HG03432 (cell line): Measurements from ENCODE around the gene KCNC1.

Experiments used
- ATAC-seq: cut with Tn5 transposase; IDR thresholded peaks from one replicate; pipeline ENCODE4 v1.9.1; 2021; ENCODE audit warnings: mild to moderate bottlenecking, moderate library complexity; ENCODE audit not compliant: unreplicated experiment

The KCNC1 gene

DNA sequence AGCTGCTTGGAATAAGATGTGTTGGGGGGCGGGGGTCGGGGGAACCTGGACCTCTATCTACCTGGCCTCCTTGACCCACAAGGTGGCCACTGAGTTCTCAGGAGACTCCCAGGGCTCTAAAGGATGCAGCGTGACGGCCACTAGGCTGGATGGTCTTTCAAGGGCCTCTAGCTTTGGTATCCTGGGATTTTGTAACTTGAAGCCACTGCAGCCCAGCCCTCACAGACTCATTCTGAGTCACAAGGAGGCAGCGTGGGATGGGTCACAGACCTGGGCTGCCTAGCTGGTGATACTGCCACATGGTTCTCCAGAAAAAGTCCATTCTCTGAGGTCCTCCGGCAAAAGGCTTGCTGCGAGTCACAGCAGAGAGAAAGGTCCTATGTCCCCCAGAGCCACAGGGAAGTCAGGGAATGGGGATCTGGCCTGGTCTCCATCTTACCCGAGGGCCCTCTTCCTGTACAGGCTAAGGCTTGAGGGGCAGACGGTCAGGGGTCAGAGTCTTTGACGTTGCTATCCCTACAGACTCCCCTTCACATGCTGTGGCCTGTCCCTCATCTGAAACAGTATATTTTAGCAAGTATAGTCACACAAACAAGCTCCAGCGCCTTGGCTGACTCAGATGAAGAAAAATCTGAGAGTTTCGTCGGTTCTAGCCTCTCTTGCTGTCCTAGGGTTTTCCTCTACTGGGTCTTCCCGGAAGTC, 52.4 kb downstream of the KCNC1 start:
- no peak for ATAC-seq

- no peak for ATAC-seq
Observed at GRCh38 chr11:17788084-17788483, 53.5 kb downstream of the KCNC1 start.

GRCh38 chr11:17790453-17790852, 55.9 kb downstream of the KCNC1 start:
- no peak for ATAC-seq

- ATAC-seq = no peak
Observed at GRCh38 chr11:17791144-17791543, 56.6 kb downstream of the KCNC1 start.

- ATAC-seq = no peak
Observed at GRCh38 chr11:17792161-17792560, 57.6 kb downstream of the KCNC1 start.

DNA sequence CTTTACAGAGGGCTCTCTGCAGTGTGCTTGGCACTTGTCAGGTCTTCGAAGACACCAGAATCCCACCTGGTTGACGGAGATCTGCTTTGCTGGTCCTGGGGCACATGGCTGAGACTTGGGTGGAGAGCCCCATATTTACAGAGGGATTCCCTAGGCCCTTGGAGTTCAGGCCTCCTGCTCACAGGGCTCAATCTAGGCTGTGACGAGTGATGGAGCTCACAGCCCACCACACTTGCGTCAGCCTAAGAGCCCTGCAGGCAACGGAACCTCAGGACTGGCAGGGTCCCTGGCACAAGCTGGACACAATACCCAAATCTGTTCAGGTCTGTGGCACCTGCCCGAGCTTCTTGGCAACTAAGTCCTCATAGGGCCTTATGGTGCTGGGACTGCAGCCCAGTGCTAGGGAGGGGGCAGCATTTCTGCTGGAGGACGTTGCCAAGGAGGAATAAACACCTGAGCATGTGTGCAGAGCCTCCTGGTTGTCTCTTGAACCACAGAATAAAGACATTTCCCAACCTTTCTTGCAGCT, 59.1 kb downstream of the KCNC1 start:
- no peak for ATAC-seq

DNA sequence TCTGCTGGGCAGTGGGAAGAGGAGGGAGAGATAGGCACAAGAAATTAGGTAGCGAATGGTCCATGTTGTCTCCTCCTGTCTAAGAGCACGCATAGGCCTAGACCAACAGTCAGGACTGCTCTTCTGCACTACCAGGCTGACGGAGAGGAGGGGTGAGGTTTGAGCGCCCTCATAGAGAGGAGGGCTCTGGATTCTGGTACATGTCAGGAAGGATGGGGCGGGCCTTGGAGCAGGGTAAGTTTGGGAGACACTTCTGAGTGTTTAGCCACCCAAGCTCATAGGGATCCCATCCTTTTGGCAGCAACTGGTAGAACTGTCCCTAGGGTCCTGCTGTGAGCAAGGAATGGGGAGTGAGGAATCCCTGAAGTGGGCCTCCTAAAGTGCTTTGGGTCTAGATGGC, 60.4 kb downstream of the KCNC1 start:
- no peak for ATAC-seq

GRCh38 chr11:17796154-17796553, 61.6 kb downstream of the KCNC1 start:
- ATAC-seq = no peak

- ATAC-seq = no peak
Observed at GRCh38 chr11:17798253-17798652, 63.7 kb downstream of the KCNC1 start.

GRCh38 chr11:17798716-17799115, 64.1 kb downstream of the KCNC1 start:
- ATAC-seq = no peak

GRCh38 chr11:17799147-17799546, 64.6 kb downstream of the KCNC1 start:
- ATAC-seq = no peak

GRCh38 chr11:17801166-17801565, 66.6 kb downstream of the KCNC1 start:
- no peak for ATAC-seq

- no peak for ATAC-seq
Observed at GRCh38 chr11:17802491-17802890, 67.9 kb downstream of the KCNC1 start.

- ATAC-seq = no peak
Observed at GRCh38 chr11:17803754-17804334, 69.3 kb downstream of the KCNC1 start.

DNA sequence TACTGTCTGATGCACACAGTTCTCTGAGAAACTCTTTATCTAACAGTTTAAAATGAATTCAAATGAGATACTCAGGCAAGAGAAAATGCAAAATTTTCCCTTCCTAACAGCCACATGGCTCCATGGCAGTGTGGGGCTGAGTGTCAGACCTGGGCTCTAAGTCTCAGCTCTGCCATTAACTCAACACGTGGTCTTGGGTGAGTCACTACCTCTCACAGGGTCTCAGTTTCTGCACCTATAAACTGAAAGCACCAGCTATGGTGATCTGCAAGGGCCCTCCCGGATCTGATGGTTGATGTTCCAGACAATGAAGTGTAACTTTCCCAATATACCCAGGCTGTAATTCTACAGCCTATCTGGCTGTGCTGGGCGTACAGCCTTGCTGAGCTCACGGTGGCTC, 70.5 kb downstream of the KCNC1 start:
- ATAC-seq = no peak

- ATAC-seq = no peak
Observed at GRCh38 chr11:17805873-17806272, 71.3 kb downstream of the KCNC1 start.

DNA sequence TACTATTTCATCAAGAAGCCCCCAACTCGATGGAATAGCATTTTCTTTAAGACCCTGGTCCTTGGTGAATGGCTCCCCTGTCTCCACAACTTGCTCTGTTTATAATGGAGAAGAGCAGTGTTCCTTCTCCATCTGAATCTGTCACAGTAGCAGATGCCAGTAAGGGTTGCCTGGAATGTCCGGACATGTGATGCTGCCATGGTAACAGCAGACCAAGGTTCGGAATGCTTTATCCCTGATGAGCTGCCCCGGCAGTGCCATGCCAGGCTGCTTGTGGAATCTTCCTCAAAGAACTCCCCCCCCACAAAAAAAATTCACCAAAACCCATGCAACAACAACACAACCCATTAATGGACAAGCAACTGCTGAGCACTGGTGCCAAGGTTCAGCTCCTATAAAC, 72.5 kb downstream of the KCNC1 start:
- ATAC-seq = no peak

GRCh38 chr11:17810041-17810440, 75.5 kb downstream of the KCNC1 start:
- ATAC-seq = no peak

DNA sequence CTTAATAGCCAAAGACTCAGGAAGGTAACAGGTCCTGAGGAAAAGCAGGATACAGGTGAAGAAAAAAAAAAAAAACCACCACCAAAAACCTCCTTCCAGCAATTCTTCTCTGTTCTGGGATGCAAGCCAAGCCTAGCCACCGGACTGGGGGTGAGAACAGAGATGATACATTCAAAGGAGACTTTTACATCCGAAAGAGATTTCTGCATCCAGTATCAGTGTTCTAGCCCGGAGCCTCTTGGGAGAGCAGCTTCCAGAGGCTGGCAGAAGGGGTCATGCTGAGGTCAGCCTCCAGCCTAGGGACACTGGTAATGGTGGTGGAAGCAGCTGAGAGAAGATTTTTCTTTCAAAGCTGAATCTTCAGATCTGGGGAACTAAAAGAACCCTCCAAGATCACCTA, 76.2 kb downstream of the KCNC1 start:
- no peak for ATAC-seq

DNA sequence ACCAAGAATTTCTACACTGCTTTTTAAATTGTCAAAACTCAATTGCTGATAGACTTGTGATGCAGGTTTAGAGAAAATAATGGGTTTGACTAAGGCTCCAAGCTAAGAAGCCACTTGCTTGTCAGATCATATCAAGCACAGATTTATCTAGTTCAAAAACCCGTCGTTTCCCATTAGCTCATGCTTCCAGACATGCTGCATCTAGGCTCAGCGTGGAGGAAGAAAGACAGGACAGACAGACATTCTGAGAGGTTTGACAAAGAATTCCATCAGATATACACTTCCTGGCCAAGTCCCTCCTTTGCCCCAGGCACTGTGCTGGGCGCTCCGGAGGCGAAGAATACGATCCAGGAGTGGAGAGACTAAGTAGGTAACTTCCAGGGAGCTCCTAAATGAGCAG, 76.8 kb downstream of the KCNC1 start:
- no peak for ATAC-seq

- no peak for ATAC-seq
Observed at GRCh38 chr11:17812091-17812864, 77.7 kb downstream of the KCNC1 start.

GRCh38 chr11:17812865-17813187, 78.2 kb downstream of the KCNC1 start:
- ATAC-seq = no peak
